NK-92 treated with Interleukin-12 subunit alpha and Interleukin-12 subunit beta, amount 100 ng/mL, for 24 hours (cell line): ENCODE data around the gene IGFL1.
A peak's percentile ranks its signal among the peaks of the same experiment; 100 is the strongest.
"Not testable (repeated sequence)": the region's sequence is repeated elsewhere in the genome, so short reads cannot be mapped to it uniquely, and the experiment has no call there.

Experiments
- DNase-seq: peaks from one replicate; lab custom pipeline; 2025; lab: John Stamatoyannopoulos, UW

The IGFL1 gene

GRCh38 chr19:46224773-46225172 is 4.8 kb upstream of the IGFL1 start:
- DNase-seq = no peak

GRCh38 chr19:46225558-46226004 is 4.0 kb upstream of the IGFL1 start:
- DNase-seq = peak; percentile 19

GRCh38 chr19:46226438-46226973 is 3.0 kb upstream of the IGFL1 start:
- DNase-seq = no peak

- DNase-seq = no peak
Observed at GRCh38 chr19:46232029-46232428, 2.5 kb downstream of the IGFL1 start.

- no peak for DNase-seq
Observed at GRCh38 chr19:46232468-46232867, 2.9 kb downstream of the IGFL1 start.

- DNase-seq = no peak
Observed at GRCh38 chr19:46232938-46233621, 3.5 kb downstream of the IGFL1 start.

GRCh38 chr19:46233871-46234270 is 4.3 kb downstream of the IGFL1 start:
- not testable (repeated sequence) for DNase-seq

- DNase-seq = not testable (repeated sequence)
Observed at GRCh38 chr19:46238141-46238540, 8.6 kb downstream of the IGFL1 start.

GRCh38 chr19:46239193-46240024 is 9.9 kb downstream of the IGFL1 start:
- no peak for DNase-seq

- no peak for DNase-seq
Observed at GRCh38 chr19:46240693-46241092, 11.2 kb downstream of the IGFL1 start.

GRCh38 chr19:46241626-46242025 is 12.1 kb downstream of the IGFL1 start:
- DNase-seq = no peak

GRCh38 chr19:46243081-46243654 is 13.6 kb downstream of the IGFL1 start:
- DNase-seq = not testable (repeated sequence)

- DNase-seq = no peak
Observed at GRCh38 chr19:46250076-46250735, 20.7 kb downstream of the IGFL1 start.

- DNase-seq = no peak
Observed at GRCh38 chr19:46251416-46251815, 21.9 kb downstream of the IGFL1 start.

GRCh38 chr19:46254776-46255175 is 25.2 kb downstream of the IGFL1 start:
- DNase-seq = no peak

- DNase-seq = no peak
Observed at GRCh38 chr19:46256855-46257254, 27.3 kb downstream of the IGFL1 start.

GRCh38 chr19:46261501-46261900 is 32.0 kb downstream of the IGFL1 start:
- not testable (repeated sequence) for DNase-seq

- peak; percentile 59 for DNase-seq
Observed at GRCh38 chr19:46262684-46263296, 33.2 kb downstream of the IGFL1 start.

- not testable (repeated sequence) for DNase-seq
Observed at GRCh38 chr19:46264801-46265200, 35.3 kb downstream of the IGFL1 start.

- DNase-seq = peak; percentile 43
Observed at GRCh38 chr19:46265217-46265828, 35.8 kb downstream of the IGFL1 start.

GRCh38 chr19:46269101-46269500 is 39.6 kb downstream of the IGFL1 start:
- DNase-seq = no peak
